Measurements from ENCODE around the gene SLX4IP. TPM values are rescaled to one million over a fixed set of nuclear protein-coding genes. Genes with fewer than 3 reads are reported as not detected.

SLX4IP gene
- total RNA-seq, 1 donor from 2014 or later: 4.5 TPM

DNA sequence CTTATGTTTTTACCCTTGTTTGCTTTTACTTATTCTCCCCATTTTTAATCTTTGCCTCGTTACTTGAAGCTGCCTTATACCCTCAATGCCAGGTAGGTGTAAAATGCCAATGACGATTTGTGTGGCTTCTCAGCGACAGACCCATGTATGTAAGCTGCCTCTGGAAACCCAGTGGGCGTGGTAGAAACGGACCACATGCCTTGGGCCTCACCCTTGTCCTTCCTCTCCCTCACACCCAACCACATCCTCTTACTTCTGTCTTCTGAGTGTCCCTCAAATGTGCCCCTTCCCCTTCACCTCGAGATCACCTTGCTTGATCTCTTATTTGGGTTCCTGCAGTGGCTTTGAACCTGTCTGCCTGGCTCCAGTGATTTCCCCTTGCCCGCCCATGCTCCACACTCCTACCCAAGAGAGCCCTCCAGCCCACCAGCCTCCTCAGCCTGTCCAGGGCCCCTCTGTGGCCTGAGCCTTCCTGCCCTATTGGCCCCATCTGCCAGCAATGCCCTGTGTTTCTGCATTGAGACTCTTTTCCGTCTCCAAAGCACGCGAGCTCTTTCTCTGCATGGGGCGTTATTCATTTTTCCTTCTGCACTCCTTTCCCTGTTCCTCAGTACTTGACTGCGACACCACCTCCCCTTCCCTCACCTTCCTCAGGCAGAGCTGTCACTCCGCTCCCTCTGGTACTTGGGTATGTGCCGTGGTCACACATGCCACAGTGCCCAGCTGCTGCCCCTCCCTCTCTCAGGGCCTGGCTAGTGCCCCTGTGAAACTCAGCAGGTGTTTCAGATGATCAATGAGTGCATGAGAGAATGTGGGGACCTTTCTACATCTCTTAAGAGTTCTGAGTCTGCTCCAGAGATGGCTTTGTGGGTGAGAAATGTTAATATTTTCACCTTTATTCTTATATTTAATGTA is 115.4 kb downstream of the SLX4IP start:
- H3K9me3 ChIP-seq: no peaks in the 10 kb centered on the region
- H3K4me3 ChIP-seq: no peak overlapping the region
- peak overlapping the region; percentile 28 to 61 for H3K27ac ChIP-seq
- H3K4me1 ChIP-seq: peaks cover 0 to 26% of the 10 kb centered on the region in 2 donors
- H3K36me3 ChIP-seq: no peaks in the 10 kb centered on the region
- TF ChIP-seq, protein P1, sequence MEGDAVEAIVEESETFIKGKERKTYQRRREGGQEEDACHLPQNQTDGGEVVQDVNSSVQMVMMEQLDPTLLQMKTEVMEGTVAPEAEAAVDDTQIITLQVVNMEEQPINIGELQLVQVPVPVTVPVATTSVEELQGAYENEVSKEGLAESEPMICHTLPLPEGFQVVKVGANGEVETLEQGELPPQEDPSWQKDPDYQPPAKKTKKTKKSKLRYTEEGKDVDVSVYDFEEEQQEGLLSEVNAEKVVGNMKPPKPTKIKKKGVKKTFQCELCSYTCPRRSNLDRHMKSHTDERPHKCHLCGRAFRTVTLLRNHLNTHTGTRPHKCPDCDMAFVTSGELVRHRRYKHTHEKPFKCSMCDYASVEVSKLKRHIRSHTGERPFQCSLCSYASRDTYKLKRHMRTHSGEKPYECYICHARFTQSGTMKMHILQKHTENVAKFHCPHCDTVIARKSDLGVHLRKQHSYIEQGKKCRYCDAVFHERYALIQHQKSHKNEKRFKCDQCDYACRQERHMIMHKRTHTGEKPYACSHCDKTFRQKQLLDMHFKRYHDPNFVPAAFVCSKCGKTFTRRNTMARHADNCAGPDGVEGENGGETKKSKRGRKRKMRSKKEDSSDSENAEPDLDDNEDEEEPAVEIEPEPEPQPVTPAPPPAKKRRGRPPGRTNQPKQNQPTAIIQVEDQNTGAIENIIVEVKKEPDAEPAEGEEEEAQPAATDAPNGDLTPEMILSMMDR (IDR thresholded peaks at IDR 0.05): no peak
- intact Hi-C loops (cut with DNase I): loop anchor here (5.0 to 10.0 kb wide), 4 partner anchors 184 to 992 kb away; no protein-coding TSS in a partner anchor
- no peak for DNase-seq (ENCODE audit: low spot score in 2 of 2)
- no peaks in the 10 kb centered on the region for H3K27me3 ChIP-seq

DNA sequence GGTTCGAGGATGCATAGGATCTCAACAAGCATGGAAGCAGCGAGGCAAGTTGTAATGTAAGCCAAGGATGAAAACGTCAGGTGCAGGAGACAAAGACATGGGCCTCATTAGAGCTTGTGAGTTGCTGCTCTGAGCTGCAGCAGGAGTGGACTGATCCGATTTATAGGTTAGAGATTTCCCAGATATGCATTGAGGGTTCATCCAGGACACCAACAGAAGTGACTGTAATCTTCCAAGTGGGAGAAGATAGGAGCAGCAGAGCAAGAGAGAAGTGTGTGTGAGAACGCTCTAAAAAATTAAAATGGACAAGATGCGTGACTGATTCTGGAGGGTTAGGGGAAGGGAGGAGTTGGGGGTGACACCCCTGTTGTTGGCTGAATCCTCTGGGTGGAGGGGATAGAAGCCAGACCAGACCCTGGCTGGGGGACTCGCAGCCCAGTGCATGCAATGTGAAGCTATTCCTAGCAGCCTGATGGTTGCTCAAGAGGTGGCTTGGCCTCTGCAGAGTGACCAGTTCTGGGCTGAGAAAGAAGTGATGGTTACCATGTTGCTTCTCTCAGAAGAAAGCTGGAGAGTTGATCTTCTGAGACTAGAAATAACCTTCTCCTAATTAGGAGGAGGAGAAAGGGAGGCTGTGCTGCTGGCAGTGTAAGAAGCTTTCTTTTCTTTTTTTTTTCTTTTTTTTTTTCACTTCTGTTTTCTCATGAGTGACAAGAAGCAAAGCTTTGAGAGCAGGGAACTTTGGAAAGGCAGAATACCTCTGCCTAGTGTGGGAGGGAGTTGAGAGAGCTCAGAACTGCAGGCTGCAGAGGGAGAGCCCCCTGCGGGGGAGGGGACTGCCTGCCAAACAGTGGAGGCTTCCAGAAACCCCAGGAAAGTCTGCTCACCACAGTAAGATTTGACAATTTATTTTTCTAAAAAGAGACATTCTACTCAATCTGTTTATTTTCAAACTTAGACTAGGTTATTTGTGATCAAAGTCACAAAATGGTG is 116.9 kb downstream of the SLX4IP start:
- H3K27me3 ChIP-seq: no peaks in the 10 kb centered on the region
- no peaks in the 10 kb centered on the region for H3K36me3 ChIP-seq
- peaks cover 0 to 36% of the 10 kb centered on the region in 2 donors for H3K4me1 ChIP-seq
- no peak overlapping the region for H3K4me3 ChIP-seq
- TF ChIP-seq, protein P1 (IDR thresholded peaks at IDR 0.05): no peak
- H3K9me3 ChIP-seq: no peaks in the 10 kb centered on the region
- intact Hi-C loops (cut with DNase I): loop anchor here (2.0 to 10.0 kb wide), 6 partner anchors 77 to 990 kb away; no protein-coding TSS in a partner anchor
- H3K27ac ChIP-seq: peak overlapping the region; percentile 28 to 61
- no peak for DNase-seq (ENCODE audit: low spot score in 2 of 2)

GRCh38 chr20:10553326-10553984 is 118.3 kb downstream of the SLX4IP start:
- Histone ChIP-seq H3K27ac (no peak overlapping the region), H3K4me3 (no peak overlapping the region), H3K27me3 (no peaks in the 10 kb centered on the region), H3K36me3 (no peaks in the 10 kb centered on the region), H3K4me1 (peaks cover 3 to 47% of the 10 kb centered on the region in 2 donors), H3K9me3 (no peaks in the 10 kb centered on the region)
- intact Hi-C loops (cut with DNase I): loop anchor here (1.0 to 10.0 kb wide), 8 partner anchors 79 to 989 kb away; no protein-coding TSS in a partner anchor
- peak in 1 of 2 donors; percentile 89 for DNase-seq (ENCODE audit: low spot score in 2 of 2)
- TF ChIP-seq, protein P1 (IDR thresholded peaks at IDR 0.05): peak; percentile 69 to 83 (median 72)

DNA sequence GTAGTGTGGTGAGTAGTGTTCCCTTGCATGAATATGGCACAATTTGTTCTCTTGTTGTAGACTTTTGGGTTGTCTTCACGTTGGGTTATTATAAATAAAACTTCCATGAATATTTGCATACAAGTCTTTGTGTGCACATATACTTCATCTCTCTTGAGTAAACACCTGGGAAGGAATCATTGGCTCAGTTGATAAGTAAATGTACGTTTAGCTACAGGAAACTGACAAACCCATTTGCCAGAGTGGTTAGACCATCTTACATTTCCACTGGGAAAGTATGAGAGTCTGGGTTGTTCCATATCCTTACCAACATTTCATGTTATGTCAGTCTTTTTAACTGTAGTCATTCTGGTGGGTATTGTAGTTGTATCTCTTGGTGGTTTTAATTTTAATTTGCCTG is 119.2 kb downstream of the SLX4IP start:
- no peaks in the 10 kb centered on the region for H3K27me3 ChIP-seq
- H3K27ac ChIP-seq: no peak overlapping the region
- no peak for DNase-seq (ENCODE audit: low spot score in 2 of 2)
- no peak overlapping the region for H3K4me3 ChIP-seq
- H3K9me3 ChIP-seq: no peaks in the 10 kb centered on the region
- H3K36me3 ChIP-seq: no peaks in the 10 kb centered on the region
- intact Hi-C loops (cut with DNase I): loop anchor here (5.0 to 10.0 kb wide), 4 partner anchors 181 to 988 kb away; no protein-coding TSS in a partner anchor
- TF ChIP-seq, protein P1 (IDR thresholded peaks at IDR 0.05): no peak
- peaks cover 3 to 49% of the 10 kb centered on the region in 2 donors for H3K4me1 ChIP-seq

DNA sequence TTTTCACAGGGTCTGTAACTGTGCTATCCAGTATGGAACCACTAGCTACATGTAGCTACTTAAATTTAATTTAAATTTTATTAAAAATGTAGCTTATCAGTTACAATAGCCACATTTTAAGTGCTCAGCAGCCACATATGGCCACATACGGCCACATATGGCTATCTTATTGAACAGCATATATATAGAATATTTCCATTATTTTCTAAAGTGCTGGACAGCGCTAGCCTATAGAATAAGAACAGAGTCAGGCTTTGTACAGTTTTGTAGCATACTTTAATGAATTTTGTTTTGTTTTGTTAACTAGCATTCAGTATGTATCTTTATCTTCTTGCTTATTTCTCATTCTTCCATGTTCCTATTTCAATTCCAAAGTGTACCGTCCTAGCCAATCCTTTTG is 120.3 kb downstream of the SLX4IP start:
- no peaks in the 10 kb centered on the region for H3K27me3 ChIP-seq
- DNase-seq (ENCODE audit: low spot score in 2 of 2): no peak
- H3K9me3 ChIP-seq: no peaks in the 10 kb centered on the region
- peak overlapping the region in 1 of 2 donors; percentile 27 for H3K4me3 ChIP-seq
- TF ChIP-seq, protein P1 (IDR thresholded peaks at IDR 0.05): no peak
- intact Hi-C loops (cut with DNase I): loop anchor here (10.0 kb wide), 3 partner anchors 179 to 459 kb away; no protein-coding TSS in a partner anchor
- H3K36me3 ChIP-seq: no peaks in the 10 kb centered on the region
- H3K27ac ChIP-seq: peak overlapping the region; percentile 68 to 69
- peaks cover 3 to 52% of the 10 kb centered on the region in 2 donors for H3K4me1 ChIP-seq
